Endothelial cell of umbilical vein (primary cell): ENCODE results near the gene PARD3B. TPM values are rescaled to one million over a fixed set of nuclear protein-coding genes. Genes with fewer than 3 reads are reported as not detected.

Experiments
- BruUV-seq: library from RNA; stranded (reverse); fragments of 400-500 nt; replicated peaks from 2 replicates; lab custom pipeline; 2021; lab: Mats Ljungman, UMichigan
- CTCF ChIA-PET: fragments of 300-600, 350-600 bp; sonication (Branson Sonifier 250); formaldehyde crosslinking; loops from one replicate; lab custom pipeline; 2021; ENCODE audit warnings: antibody characterized with exemption, inconsistent platforms; lab: Charles Lee
- POLR2A ChIA-PET: fragments of 300-600, 350-600 bp; sonication (Branson Sonifier 250); formaldehyde crosslinking; loops from one replicate; lab custom pipeline; 2021; ENCODE audit warnings: antibody characterized with exemption, inconsistent platforms; lab: Charles Lee
- DNase-seq: peaks from one replicate; pipeline ENCODE4 v3.0.0-alpha.2; 2011; ENCODE audit warnings: low read depth, low spot score
- FAIRE-seq: peaks from 2 replicates; lab custom pipeline; 2011; peaks lifted over from hg19 to GRCh38; lab: Jason Lieb, UNC
- H2AFZ ChIP-seq: 2 replicates; pipeline ENCODE4 v1.6.0; 2012; ENCODE audit warnings: low read depth, low read length, control low read depth, inconsistent platforms
- H3K27ac ChIP-seq: 2 replicates; pipeline ENCODE4 v1.5.1; 2011; ENCODE audit warnings: low read depth, mild to moderate bottlenecking, control low read depth, low read length, moderate library complexity; ENCODE audit not compliant: insufficient read depth
- H3K27me3 ChIP-seq, 2 experiments: 2 replicates each; pipeline versions ENCODE4 v1.6.0 to v1.6.1; 2011; ENCODE audit warnings: low read length in 2 of 2, mixed read lengths in 1 of 2; ENCODE audit not compliant: control insufficient read depth in 2 of 2, insufficient read depth in 2 of 2
- H3K36me3 ChIP-seq, 2 experiments: 2 replicates in 1 of 2; 3 replicates in 1 of 2; pipeline ENCODE4 v1.5.1; 2011; ENCODE audit warnings: low read length in 2 of 2, mild to moderate bottlenecking in 1 of 2, moderate library complexity in 1 of 2; ENCODE audit not compliant: control insufficient read depth in 2 of 2, insufficient read depth in 2 of 2; ENCODE audit errors: extremely low read depth in 1 of 2
- H3K4me1 ChIP-seq: 3 replicates; pipeline ENCODE4 v1.5.1; 2011; ENCODE audit warnings: mild to moderate bottlenecking, low read length; ENCODE audit not compliant: control insufficient read depth, insufficient read depth; ENCODE audit errors: extremely low read depth
- H3K4me2 ChIP-seq: 2 replicates; pipeline ENCODE4 v1.6.1; 2011; ENCODE audit warnings: low read length, control low read depth, mixed read lengths; ENCODE audit not compliant: insufficient read depth
- H3K4me3 ChIP-seq, 3 experiments: fragments of 200-600 bp in 1 of 3; sonication (generic), shearing (Covaris generic) in 1 of 3; replicated peaks in 1 of 3; 2 replicates each; pipeline ENCODE4 v1.5.1; 2011 to 2016; ENCODE audit warnings: control low read depth in 3 of 3, low read length in 3 of 3, mild to moderate bottlenecking in 2 of 3, inconsistent platforms in 1 of 3, low read depth in 1 of 3, moderate library complexity in 1 of 3; ENCODE audit not compliant: insufficient read depth in 1 of 3
- H3K79me2 ChIP-seq: 2 replicates; pipeline ENCODE4 v1.6.0; 2012; ENCODE audit warnings: low read length, inconsistent platforms; ENCODE audit not compliant: control insufficient read depth, insufficient read depth
- H3K9ac ChIP-seq: replicated peaks from 2 replicates; pipeline ENCODE3; 2011; ENCODE audit warnings: low read length, control low read depth; ENCODE audit not compliant: insufficient read depth; ENCODE audit errors: extremely low read depth
- H3K9me1 ChIP-seq: replicated peaks from 3 replicates; pipeline ENCODE4 v1.6.0; 2011; ENCODE audit warnings: mild to moderate bottlenecking, low read length; ENCODE audit not compliant: control insufficient read depth, insufficient read depth; ENCODE audit errors: extremely low read depth
- H3K9me3 ChIP-seq: replicated peaks from 2 replicates; pipeline ENCODE4 v1.5.1; 2012; ENCODE audit warnings: low read length, inconsistent platforms; ENCODE audit not compliant: control insufficient read depth, insufficient read depth
- H4K20me1 ChIP-seq: replicated peaks from 2 replicates; pipeline ENCODE3; 2011; ENCODE audit warnings: mild to moderate bottlenecking, low read length; ENCODE audit not compliant: control insufficient read depth, insufficient read depth; ENCODE audit errors: extremely low read depth
- CTCF ChIP-seq, 2 donors: IDR thresholded peaks; 1 replicate in 1 of 2; 2 replicates in 1 of 2; pipeline ENCODE4 v1.5.1; 2011; ENCODE audit warnings: low read length in 2 of 2, mild to moderate bottlenecking in 2 of 2, moderate library complexity in 2 of 2, control low read depth in 1 of 2, inconsistent platforms in 1 of 2, low read depth in 1 of 2; ENCODE audit not compliant: insufficient read depth in 1 of 2; ENCODE audit errors: extremely low read depth in 1 of 2
- EZH2 ChIP-seq: IDR thresholded peaks from 2 replicates; pipeline ENCODE4 v1.6.1; 2012; ENCODE audit warnings: borderline replicate concordance, low read depth, mild to moderate bottlenecking, moderate library complexity, low read length, inconsistent platforms; ENCODE audit not compliant: severe bottlenecking
- FOS ChIP-seq: IDR thresholded peaks from 2 replicates; pipeline ENCODE4 v1.6.1; 2011; ENCODE audit warnings: mild to moderate bottlenecking, low read length, moderate library complexity, borderline replicate concordance; ENCODE audit not compliant: insufficient read depth
- GATA2 ChIP-seq: IDR thresholded peaks from 2 replicates; pipeline ENCODE4 v1.7.0; 2011; ENCODE audit warnings: low read depth, mild to moderate bottlenecking, moderate library complexity, mixed read lengths, low read length; ENCODE audit not compliant: insufficient read length, insufficient read depth
- JUN ChIP-seq: IDR thresholded peaks from 2 replicates; pipeline ENCODE4 v1.6.1; 2011; ENCODE audit warnings: borderline replicate concordance, low read depth; ENCODE audit not compliant: insufficient read length, insufficient read depth
- MAX ChIP-seq: IDR thresholded peaks from 2 replicates; pipeline ENCODE4 v1.6.1; 2011; ENCODE audit not compliant: insufficient read depth, insufficient read length
- MYC ChIP-seq: IDR thresholded peaks from one replicate; pipeline ENCODE4 v1.6.1; 2011; ENCODE audit warnings: mild to moderate bottlenecking, low read depth, low read length
- POLR2A ChIP-seq: IDR thresholded peaks from 2 replicates; pipeline ENCODE4 v1.6.1; 2012; ENCODE audit warnings: low read depth, mild to moderate bottlenecking, control low read depth, low read length
- POLR2AphosphoS5 ChIP-seq: IDR thresholded peaks from 2 replicates; pipeline ENCODE4 v1.6.1; 2012; ENCODE audit warnings: low read depth, mild to moderate bottlenecking, control low read depth, low read length, moderate library complexity; ENCODE audit not compliant: insufficient read depth
- dilution Hi-C: fragments of 300-500 bp; cut with MboI; formaldehyde crosslinking; loops from one replicate; pipeline ENCODE4 v1.15.0; 2019; ENCODE audit warnings: low sequenced_read_pairs; ENCODE audit not compliant: extremely low pct_ligation_motif_present
- intact Hi-C: fragments of 100-400 bp; cut with micrococcal nuclease; formaldehyde crosslinking; loops from one replicate; pipeline ENCODE4 v1.10.0; 2022
- polyA plus RNA-seq, 4 experiments: library from polyadenylated mRNA; depleted of rRNA in 3 of 4; stranded (reverse) in 3 of 4; unstranded in 1 of 4; fragments of >200 nt; gene quantifications; 2 replicates each; pipeline versions ENCODE4 v1.2.1 to v1.2.3, GENCODE V29; 2011 to 2012; ENCODE audit warnings: missing spikeins in 1 of 4
- total RNA-seq: library from RNA; stranded (reverse); gene quantifications from 2 replicates; pipeline ENCODE4 v1.2.3, GENCODE V29; 2021

Gene PARD3B
- total and polyA plus RNA-seq, 2 donors (not counting 3 experiments of a cell fraction or from before 2014, with no cell fraction given) = 2.2 to 30.9 TPM

GRCh38 chr2:205370726-205371125 is 825.5 kb downstream of the PARD3B start:
- Histone ChIP-seq H3K27ac (no peak overlapping the region), H3K4me3 (no peak overlapping the region), H3K27me3 (no peaks in the 10 kb centered on the region), H3K9me3 (no peaks in the 10 kb centered on the region), H3K4me1 (peaks cover 8% of the 10 kb centered on the region), H2AFZ (no peak overlapping the region), H4K20me1 (no peaks in the 10 kb centered on the region), H3K9me1 (no peaks in the 10 kb centered on the region), H3K79me2 (no peaks in the 10 kb centered on the region), H3K9ac (no peak overlapping the region), H3K4me2 (no peak overlapping the region), H3K36me3 (no peaks in the 10 kb centered on the region)
- BruUV-seq = no TSS peak
- no peak for TF ChIP-seq POLR2AphosphoS5
- no peak for TF ChIP-seq JUN
- TF ChIP-seq EZH2 = no peak
- no peak for TF ChIP-seq FOS
- no peak for TF ChIP-seq CTCF (IDR thresholded peaks at IDR 0.05; ENCODE audit: extremely low read depth in 1 of 2, insufficient read depth in 1 of 2, low read depth in 1 of 2, low read length in 2 of 2)
- no peak for TF ChIP-seq MYC
- TF ChIP-seq MAX = no peak
- no peak for TF ChIP-seq GATA2
- TF ChIP-seq POLR2A = no peak
- CTCF ChIA-PET = interaction anchor here (0.7 kb wide), 1 partner anchor 13 kb away, joined by 3 read pairs; no protein-coding TSS in a partner anchor
- DNase-seq (no peak), FAIRE-seq (no peak)
- POLR2A ChIA-PET = no interaction called here
- dilution Hi-C loops (no loop called here), intact Hi-C loops (no loop called here)
